K562 (cell line): ENCODE results near the gene SHISA8. TPM values are rescaled to one million over a fixed set of nuclear protein-coding genes. Genes with fewer than 3 reads are reported as not detected.

Experiments
- BRF1 ChIP-seq: IDR thresholded peaks from 3 replicates; pipeline ENCODE4 v1.6.1; 2011; ENCODE audit warnings: borderline replicate concordance, mild to moderate bottlenecking; ENCODE audit not compliant: insufficient read length; ENCODE audit errors: extremely low read depth
- DNMT1 ChIP-seq: fragments of 450-650 bp; IDR thresholded peaks from 2 replicates; pipeline ENCODE4 v1.6.1; 2016; ENCODE audit warnings: antibody characterized with exemption, mild to moderate bottlenecking
- NFYB ChIP-seq: IDR thresholded peaks from 2 replicates; pipeline ENCODE4 v1.6.1; 2011; ENCODE audit warnings: mild to moderate bottlenecking, moderate library complexity; ENCODE audit not compliant: insufficient read length; ENCODE audit errors: extremely low read depth
- POLR2A ChIP-seq: fragments of 450-650 bp; conservative IDR thresholded peaks from 2 replicates; pipeline ENCODE4 v1.6.1; 2016
- POLR2AphosphoS2 ChIP-seq: IDR thresholded peaks from 2 replicates; pipeline ENCODE4 v1.6.1; 2012; ENCODE audit warnings: low read length, improper control_type of control experiment
- POLR2G ChIP-seq: fragments of 200-400 bp; formaldehyde crosslinking; IDR thresholded peaks from 2 replicates; pipeline ENCODE4 v1.6.1; 2017; ENCODE audit warnings: low read depth, mild to moderate bottlenecking, antibody characterized with exemption, low read length, moderate library complexity
- POLR2H ChIP-seq: IDR thresholded peaks from 2 replicates; pipeline ENCODE4 v1.6.1; 2016; ENCODE audit warnings: missing genetic modification characterization, low read depth, mild to moderate bottlenecking, control low read depth, missing compliant biosample characterization, moderate library complexity
- RBM22 ChIP-seq: fragments of 200-400 bp; formaldehyde crosslinking; IDR thresholded peaks from 2 replicates; pipeline ENCODE4 v1.6.1; 2018; ENCODE audit warnings: low read length, low read depth; ENCODE audit not compliant: poor library complexity, severe bottlenecking
- RHOXF2B ChIP-seq: fragments of 250-450 bp; sonication (Bioruptor Pico); conservative IDR thresholded peaks from 2 replicates; pipeline ENCODE4 v1.5.1; 2021
- SAP30 ChIP-seq: fragments of 200-600 bp; sonication (generic); IDR thresholded peaks from 2 replicates; pipeline ENCODE4 v1.6.1; 2012; ENCODE audit warnings: borderline replicate concordance, low read depth, mild to moderate bottlenecking, moderate library complexity, low read length, control low read depth, inconsistent platforms; ENCODE audit not compliant: insufficient read depth, poor library complexity, severe bottlenecking
- SP2 ChIP-seq: IDR thresholded peaks from 2 replicates; pipeline ENCODE4 v1.6.1; 2011; ENCODE audit warnings: mild to moderate bottlenecking, low read depth, low read length, moderate library complexity; ENCODE audit not compliant: poor library complexity, severe bottlenecking; ENCODE audit errors: extremely low read depth
- XRCC5 ChIP-seq: fragments of 200-400 bp; formaldehyde crosslinking; IDR thresholded peaks from 2 replicates; pipeline ENCODE4 v1.6.1; 2017; ENCODE audit warnings: low read depth, mild to moderate bottlenecking, low read length
- ZNF3 ChIP-seq: fragments of 250-450 bp; sonication (Bioruptor Pico); IDR thresholded peaks from 2 replicates; pipeline ENCODE4 v1.5.0; 2021; ENCODE audit warnings: mild to moderate bottlenecking, moderate library complexity
- polyA plus RNA-seq, 8 experiments: library from polyadenylated mRNA; depleted of rRNA in 4 of 8; stranded (reverse) in 5 of 8; unstranded in 3 of 8; fragments of >200 nt; fragmentation: Nextera tagmentation in 2 of 8; fragmentation: Illumina TruSeq in 1 of 8; extraction: Ambion mirVana in 2 of 8; extraction: Trizol in 1 of 8; gene quantifications; 2 replicates each; pipeline versions ENCODE4 v1.2.1 to v1.2.3, GENCODE V29; 2011 to 2014; ENCODE audit warnings: inconsistent platforms in 1 of 8, missing spikeins in 1 of 8
- total RNA-seq, 7 experiments: library from RNA; depleted of rRNA in 6 of 7; stranded (reverse); fragments of >200 nt in 6 of 7; fragmentation: Illumina TruSeq in 2 of 7; extraction: Trizol in 2 of 7; gene quantifications; 2 replicates each; pipeline versions ENCODE4 v1.2.1 to v1.2.3, GENCODE V29; 2011 to 2021; ENCODE audit warnings: low replicate concordance in 1 of 7
- TF ChIP-seq, protein P1 (sequence below): IDR thresholded peaks from 2 replicates; pipeline ENCODE4 v1.6.1; 2014; ENCODE audit warnings: antibody characterized with exemption
- TF ChIP-seq, protein P2 (sequence below), 2 experiments: IDR thresholded peaks; 2 replicates each; pipeline ENCODE4 v1.6.1; 2012; ENCODE audit warnings: improper control_type of control experiment in 2 of 2, low read depth in 2 of 2, low read length in 2 of 2, borderline replicate concordance in 1 of 2

The SHISA8 gene
- total and polyA plus RNA-seq, 9 of the 15 experiments (the other 6 are each of a cell fraction or from before 2014, with no cell fraction given), result 0.07 to 3.3 (median 1.1) TPM; not detected in 4

DNA sequence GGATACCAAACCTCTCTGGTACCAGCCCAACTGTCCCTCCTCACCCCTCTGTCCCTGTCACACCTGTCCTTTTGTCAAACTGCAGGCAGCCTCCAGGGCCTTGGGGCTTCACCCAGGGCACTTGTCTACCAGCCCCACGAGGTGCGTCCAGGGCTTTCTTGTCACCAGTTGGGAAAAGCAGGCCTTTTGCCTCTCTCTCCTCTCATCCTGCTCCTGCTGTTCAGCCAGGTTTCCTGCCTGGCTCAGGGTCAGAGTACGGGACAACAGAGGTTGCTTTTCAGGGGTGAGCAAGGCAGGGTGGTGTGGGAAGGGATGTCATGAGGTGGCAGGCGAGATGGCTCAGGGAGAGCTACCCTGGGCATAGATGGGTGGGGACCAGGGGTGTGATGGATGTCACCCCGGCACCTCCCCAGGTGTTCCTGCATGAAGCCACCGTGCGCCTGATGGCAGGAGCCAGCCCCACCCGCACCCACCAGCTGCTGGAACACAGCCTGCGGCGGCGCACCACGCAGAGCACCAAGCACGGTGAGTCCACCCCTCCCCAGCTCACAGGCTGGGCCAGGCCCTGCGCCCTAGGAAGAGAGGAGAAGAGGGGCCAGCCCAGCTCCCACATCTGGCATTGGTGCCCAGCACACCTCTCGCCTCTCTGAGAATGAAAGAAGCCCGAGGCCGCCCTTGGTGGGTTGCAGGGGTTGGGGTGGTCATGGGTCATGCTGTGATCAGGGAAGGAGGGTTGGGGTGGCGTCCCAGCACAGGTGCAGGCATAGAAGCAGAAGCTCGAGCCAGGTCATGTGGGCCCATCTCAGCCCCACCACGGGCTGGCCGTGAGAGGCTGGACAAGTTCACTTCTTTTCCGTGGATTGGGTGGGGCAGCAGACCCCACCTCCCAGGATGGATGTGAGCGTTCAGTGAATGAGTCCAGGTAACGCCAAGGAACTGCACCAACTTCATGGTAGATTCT is 10.1 kb downstream of the SHISA8 start (continued):
- TF ChIP-seq SAP30 (no peak), POLR2H (tag) (no peak), BRF1 (no peak), NFYB (no peak), POLR2AphosphoS2 (peak; percentile 68; the same call in 1 of the 2 replicates), RBM22 (peak; percentile 83), ZNF3 (CRISPR knock-in tag) (no peak), XRCC5 (no peak), DNMT1 (no peak), RHOXF2B (no peak), POLR2A (0 out of 2 replicates have a peak, but pooled peaks have one; percentile 40), SP2 (no peak), POLR2G (peak; percentile 74)
- TF ChIP-seq, protein P1, sequence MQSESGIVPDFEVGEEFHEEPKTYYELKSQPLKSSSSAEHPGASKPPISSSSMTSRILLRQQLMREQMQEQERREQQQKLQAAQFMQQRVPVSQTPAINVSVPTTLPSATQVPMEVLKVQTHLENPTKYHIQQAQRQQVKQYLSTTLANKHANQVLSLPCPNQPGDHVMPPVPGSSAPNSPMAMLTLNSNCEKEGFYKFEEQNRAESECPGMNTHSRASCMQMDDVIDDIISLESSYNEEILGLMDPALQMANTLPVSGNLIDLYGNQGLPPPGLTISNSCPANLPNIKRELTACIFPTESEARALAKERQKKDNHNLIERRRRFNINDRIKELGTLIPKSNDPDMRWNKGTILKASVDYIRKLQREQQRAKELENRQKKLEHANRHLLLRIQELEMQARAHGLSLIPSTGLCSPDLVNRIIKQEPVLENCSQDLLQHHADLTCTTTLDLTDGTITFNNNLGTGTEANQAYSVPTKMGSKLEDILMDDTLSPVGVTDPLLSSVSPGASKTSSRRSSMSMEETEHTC, result no peak
- TF ChIP-seq, protein P2, sequence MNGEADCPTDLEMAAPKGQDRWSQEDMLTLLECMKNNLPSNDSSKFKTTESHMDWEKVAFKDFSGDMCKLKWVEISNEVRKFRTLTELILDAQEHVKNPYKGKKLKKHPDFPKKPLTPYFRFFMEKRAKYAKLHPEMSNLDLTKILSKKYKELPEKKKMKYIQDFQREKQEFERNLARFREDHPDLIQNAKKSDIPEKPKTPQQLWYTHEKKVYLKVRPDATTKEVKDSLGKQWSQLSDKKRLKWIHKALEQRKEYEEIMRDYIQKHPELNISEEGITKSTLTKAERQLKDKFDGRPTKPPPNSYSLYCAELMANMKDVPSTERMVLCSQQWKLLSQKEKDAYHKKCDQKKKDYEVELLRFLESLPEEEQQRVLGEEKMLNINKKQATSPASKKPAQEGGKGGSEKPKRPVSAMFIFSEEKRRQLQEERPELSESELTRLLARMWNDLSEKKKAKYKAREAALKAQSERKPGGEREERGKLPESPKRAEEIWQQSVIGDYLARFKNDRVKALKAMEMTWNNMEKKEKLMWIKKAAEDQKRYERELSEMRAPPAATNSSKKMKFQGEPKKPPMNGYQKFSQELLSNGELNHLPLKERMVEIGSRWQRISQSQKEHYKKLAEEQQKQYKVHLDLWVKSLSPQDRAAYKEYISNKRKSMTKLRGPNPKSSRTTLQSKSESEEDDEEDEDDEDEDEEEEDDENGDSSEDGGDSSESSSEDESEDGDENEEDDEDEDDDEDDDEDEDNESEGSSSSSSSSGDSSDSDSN (IDR thresholded peaks at IDR 0.05; ENCODE audit: borderline replicate concordance in 1 of 2, low read depth in 2 of 2, low read length in 2 of 2), result no peak
